Stimulated activated naive B cell treated with anti-CD40 and anti-IgM and Interleukin-4, amounts not matched to agents 10 μg/mL and 1 μg/mL and 100 μg/mL, for 72 hours (primary cell): ENCODE measurements around the gene FAM13A.
A peak's percentile ranks its signal among the peaks of the same experiment; 100 is the strongest.
"Not testable (repeated sequence)": the region's sequence is repeated elsewhere in the genome, so short reads cannot be mapped to it uniquely, and the experiment has no call there.

Source experiments
- ATAC-seq, 2 donors: fragments of 150-1000 bp; cut with Tn5 transposase; replicated peaks; 2 replicates each; pipeline ENCODE4 v1.10.0; 2021; ENCODE audit warnings: moderate library complexity in 1 of 2
- DNase-seq: peaks from one replicate; pipeline ENCODE4 v3.0.0; 2021
- H3K27ac Mint-ChIP-seq: one replicate; pipeline ENCODE4 v1.8.0; 2022; ENCODE audit warnings: mild to moderate bottlenecking, mixed read lengths
- H3K27me3 Mint-ChIP-seq, 2 donors: one replicate each; pipeline ENCODE4 v1.8.0; 2022; ENCODE audit warnings: mixed read lengths in 2 of 2
- H3K36me3 Mint-ChIP-seq, 2 donors: one replicate each; pipeline ENCODE4 v1.8.0; 2022; ENCODE audit warnings: mixed read lengths in 2 of 2, mild to moderate bottlenecking in 1 of 2
- H3K4me1 Mint-ChIP-seq, 2 donors: one replicate each; pipeline ENCODE4 v1.8.0; 2022; ENCODE audit warnings: mixed read lengths in 2 of 2, mild to moderate bottlenecking in 1 of 2
- H3K4me3 Mint-ChIP-seq, 2 donors: one replicate each; pipeline ENCODE4 v1.8.0; 2022; ENCODE audit warnings: mild to moderate bottlenecking in 2 of 2, mixed read lengths in 2 of 2, moderate library complexity in 1 of 2
- H3K9me3 Mint-ChIP-seq, 2 donors: one replicate each; pipeline ENCODE4 v1.8.0; 2022; ENCODE audit warnings: mixed read lengths in 2 of 2, mild to moderate bottlenecking in 1 of 2

The FAM13A gene

DNA sequence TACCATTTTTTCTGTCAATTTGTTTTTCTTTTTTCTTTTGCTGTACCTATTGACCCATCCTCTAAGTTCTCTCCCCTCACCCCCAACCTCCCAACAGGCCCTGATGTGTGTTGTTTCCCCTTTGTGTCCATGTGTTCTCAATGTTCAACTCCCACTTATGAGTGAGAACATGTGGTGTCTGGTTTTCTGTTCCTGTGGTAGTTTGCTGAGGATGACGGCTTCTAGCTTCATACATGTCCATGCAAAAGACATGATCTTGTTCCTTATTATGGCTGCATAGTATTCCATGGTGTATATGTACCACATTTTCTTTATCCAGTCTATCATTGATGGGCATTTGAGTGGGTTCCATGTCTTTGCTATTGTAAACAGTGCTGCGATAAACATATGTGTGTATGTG is 859 bp upstream of the FAM13A start:
- Mint-ChIP-seq H3K27me3 (peaks cover 12 to 15% of the 10 kb centered on the region in 2 donors), H3K4me3 (peak overlapping the region; percentile 59 to 64)

DNA sequence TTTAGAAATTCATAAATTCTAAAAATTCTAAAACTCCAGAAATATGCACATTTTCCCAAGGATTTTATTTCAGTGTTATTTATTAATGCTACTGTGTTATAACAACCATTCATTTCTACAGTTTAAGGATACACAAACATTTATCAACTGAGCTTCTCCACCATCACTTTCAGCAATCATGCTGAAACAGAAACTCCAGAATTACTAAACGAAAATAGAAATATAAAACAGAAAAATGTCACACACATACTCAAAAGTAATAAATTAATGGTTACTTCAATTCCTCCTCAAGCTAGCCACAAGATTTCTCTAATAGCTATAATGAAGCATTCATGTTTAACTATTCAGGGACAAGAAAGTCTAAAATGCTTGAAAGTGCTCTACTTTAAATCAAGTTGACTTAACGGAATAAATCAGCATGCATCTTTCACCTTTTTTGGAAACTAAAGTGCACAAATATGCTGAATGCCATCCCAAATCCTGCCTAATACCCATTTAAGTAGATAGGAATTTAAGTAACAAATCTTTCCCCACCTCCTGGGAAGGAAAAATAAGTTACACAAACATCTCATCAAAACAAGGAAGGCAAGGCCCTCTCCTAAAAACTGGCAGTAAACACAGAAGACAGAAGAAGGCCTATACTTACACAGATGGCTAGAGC is 563 bp downstream of the FAM13A start:
- H3K9me3 Mint-ChIP-seq = peaks cover 5 to 12% of the 10 kb centered on the region in 2 donors
- DNase-seq = no peak
- H3K4me1 Mint-ChIP-seq = peaks cover 11 to 19% of the 10 kb centered on the region in 2 donors
- H3K36me3 Mint-ChIP-seq = peaks cover 0 to 6% of the 10 kb centered on the region in 2 donors
- H3K4me3 Mint-ChIP-seq = peak overlapping the region; percentile 64 to 72
- H3K27ac Mint-ChIP-seq = peak overlapping the region; percentile 15
- no peak for ATAC-seq
- H3K27me3 Mint-ChIP-seq = peaks cover 3 to 11% of the 10 kb centered on the region in 2 donors

More for the DNA sequence above, 859 bp upstream of the FAM13A start:
- H3K27ac Mint-ChIP-seq, ATAC-seq, DNase-seq: not testable (repeated sequence)
- peaks cover 11 to 19% of the 10 kb centered on the region in 2 donors for H3K4me1 Mint-ChIP-seq
- H3K36me3 Mint-ChIP-seq = peaks cover 3 to 12% of the 10 kb centered on the region in 2 donors
- peaks cover 15 to 17% of the 10 kb centered on the region in 2 donors for H3K9me3 Mint-ChIP-seq

DNA sequence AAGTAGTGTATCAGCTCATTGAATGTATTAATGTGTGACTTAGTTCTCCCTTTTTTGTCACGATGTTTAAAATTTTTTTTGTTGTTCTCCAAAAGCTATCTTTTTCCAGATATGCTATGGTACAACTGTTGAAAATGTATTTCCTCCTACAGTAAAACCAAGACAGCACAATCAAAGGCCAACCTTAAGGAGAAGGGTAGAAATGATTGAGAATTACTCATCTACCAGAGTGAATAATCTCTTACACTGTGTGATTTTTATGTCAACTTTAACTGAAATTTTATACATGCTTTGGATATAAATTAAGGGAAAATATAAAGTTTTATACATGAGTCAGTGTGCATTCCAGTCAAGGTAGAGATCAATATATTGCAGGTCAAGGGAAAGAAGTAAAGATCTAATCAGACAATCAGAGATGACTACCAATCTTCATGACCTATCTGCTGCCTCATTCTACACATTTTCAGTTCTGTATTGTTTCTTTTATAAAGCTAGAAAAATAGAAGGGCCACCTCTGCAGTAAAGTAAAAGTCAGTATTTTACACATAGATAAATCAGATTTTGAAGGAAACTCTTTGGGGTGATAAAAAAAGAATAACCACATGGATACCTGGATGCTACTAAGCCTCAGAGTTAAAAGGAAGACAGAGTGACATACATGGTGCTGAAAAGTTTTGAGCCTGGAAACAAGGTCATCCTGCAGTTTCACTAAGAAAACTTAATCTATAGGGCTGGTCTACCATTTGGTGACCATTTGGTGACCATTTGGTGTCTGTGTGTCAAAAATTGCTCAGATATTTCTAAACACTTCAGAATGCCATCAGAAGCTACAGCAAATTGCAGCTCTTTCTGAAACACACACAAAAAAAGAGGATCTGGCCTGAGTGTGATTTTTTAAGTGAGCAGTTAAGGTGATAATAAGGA is 1.6 kb downstream of the FAM13A start:
- peaks cover 11 to 19% of the 10 kb centered on the region in 2 donors for H3K4me1 Mint-ChIP-seq
- DNase-seq = no peak
- H3K36me3 Mint-ChIP-seq = peaks cover 0 to 3% of the 10 kb centered on the region in 2 donors
- no peak overlapping the region for H3K4me3 Mint-ChIP-seq
- H3K27ac Mint-ChIP-seq = no peak overlapping the region
- peaks cover 4 to 6% of the 10 kb centered on the region in 2 donors for H3K9me3 Mint-ChIP-seq
- peaks cover 3 to 10% of the 10 kb centered on the region in 2 donors for H3K27me3 Mint-ChIP-seq
- peak; percentile 74 to 94 for ATAC-seq

DNA sequence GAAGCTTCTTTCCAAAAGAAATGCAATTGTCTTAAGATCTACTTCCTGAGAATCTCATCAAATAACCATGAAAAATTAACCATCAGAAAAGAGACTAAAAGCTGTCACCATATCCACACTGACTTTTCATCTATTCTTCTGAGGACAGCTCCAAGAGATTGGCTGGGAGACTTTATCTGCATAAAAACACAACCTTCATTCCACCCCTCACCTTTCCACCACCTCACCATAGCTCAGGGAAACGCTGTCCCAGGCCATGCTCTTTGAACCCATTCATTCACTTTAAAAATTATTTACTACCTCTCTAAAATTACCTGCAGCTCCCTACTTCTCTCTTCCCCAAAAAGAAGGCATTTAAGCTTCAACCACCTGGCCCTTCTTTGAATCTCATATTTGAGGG is 2.4 kb downstream of the FAM13A start:
- H3K9me3 Mint-ChIP-seq = peaks cover 4 to 6% of the 10 kb centered on the region in 2 donors
- ATAC-seq (no peak), DNase-seq (no peak)
- H3K27ac Mint-ChIP-seq = no peak overlapping the region
- peaks cover 0 to 3% of the 10 kb centered on the region in 2 donors for H3K36me3 Mint-ChIP-seq
- peaks cover 3 to 10% of the 10 kb centered on the region in 2 donors for H3K27me3 Mint-ChIP-seq
- peaks cover 11 to 19% of the 10 kb centered on the region in 2 donors for H3K4me1 Mint-ChIP-seq
- no peak overlapping the region for H3K4me3 Mint-ChIP-seq

DNA sequence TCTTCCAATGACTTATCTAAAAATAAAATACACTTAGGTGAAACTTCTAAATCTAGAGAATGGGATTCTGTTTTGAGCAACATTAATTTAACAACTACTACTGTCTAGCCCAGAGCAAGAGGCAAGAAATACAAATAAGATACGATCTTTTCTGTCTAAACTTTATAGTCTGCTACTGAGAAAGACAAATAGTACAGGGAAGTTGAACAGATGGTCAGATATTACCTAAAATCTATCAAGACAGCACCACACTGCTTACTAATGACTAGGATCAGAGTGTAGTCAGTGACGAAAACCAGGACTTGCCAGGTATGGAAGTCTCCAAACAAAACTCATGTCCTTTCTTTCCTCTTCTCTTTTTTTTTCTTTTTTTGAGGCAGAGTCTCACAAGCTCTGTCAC is 7.1 kb downstream of the FAM13A start:
- H3K4me3 Mint-ChIP-seq = no peak overlapping the region
- H3K36me3 Mint-ChIP-seq = no peaks in the 10 kb centered on the region
- peaks cover 0 to 3% of the 10 kb centered on the region in 2 donors for H3K9me3 Mint-ChIP-seq
- H3K27me3 Mint-ChIP-seq = peaks cover 3 to 10% of the 10 kb centered on the region in 2 donors
- peaks cover 2 to 5% of the 10 kb centered on the region in 2 donors for H3K4me1 Mint-ChIP-seq
- H3K27ac Mint-ChIP-seq = no peak overlapping the region
- DNase-seq (no peak), ATAC-seq (no peak)

DNA sequence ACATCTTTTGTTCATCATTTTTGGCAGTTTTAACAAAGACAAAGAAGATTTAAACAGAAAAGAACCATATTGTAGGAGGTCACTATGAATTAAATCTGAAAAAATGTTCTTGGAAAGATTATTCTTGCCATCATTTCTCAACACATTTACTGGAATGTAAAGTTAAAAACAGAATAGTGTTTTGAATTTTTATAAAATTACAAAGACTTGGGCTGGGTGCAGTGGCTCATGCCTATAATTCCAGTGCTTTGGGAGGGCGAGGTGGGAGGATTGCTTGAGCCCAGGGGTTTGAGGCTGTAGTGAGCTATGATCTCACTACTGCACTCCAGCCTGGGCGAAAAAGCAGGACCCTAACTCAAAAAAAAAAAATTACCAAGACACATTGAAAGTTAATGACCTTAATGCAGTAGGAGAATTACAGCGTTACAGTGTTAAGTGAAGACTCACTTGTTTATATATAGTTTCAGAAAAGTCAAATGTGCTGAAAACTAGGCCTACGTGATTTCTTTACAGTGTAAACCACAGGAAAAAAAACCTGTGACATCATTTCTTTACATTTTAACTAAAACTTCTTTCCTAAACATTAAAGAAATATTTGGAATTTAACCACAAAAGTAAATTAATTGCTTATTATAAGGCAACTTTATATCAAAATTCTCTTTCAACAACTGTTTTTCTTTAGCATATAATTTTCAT is 7.9 kb downstream of the FAM13A start:
- DNase-seq (no peak), ATAC-seq (no peak)
- Mint-ChIP-seq H3K4me1 (peaks cover 4 to 12% of the 10 kb centered on the region in 2 donors), H3K27me3 (peaks cover 3 to 10% of the 10 kb centered on the region in 2 donors), H3K4me3 (no peak overlapping the region), H3K9me3 (peaks cover 0 to 4% of the 10 kb centered on the region in 2 donors), H3K36me3 (no peaks in the 10 kb centered on the region), H3K27ac (no peak overlapping the region)

DNA sequence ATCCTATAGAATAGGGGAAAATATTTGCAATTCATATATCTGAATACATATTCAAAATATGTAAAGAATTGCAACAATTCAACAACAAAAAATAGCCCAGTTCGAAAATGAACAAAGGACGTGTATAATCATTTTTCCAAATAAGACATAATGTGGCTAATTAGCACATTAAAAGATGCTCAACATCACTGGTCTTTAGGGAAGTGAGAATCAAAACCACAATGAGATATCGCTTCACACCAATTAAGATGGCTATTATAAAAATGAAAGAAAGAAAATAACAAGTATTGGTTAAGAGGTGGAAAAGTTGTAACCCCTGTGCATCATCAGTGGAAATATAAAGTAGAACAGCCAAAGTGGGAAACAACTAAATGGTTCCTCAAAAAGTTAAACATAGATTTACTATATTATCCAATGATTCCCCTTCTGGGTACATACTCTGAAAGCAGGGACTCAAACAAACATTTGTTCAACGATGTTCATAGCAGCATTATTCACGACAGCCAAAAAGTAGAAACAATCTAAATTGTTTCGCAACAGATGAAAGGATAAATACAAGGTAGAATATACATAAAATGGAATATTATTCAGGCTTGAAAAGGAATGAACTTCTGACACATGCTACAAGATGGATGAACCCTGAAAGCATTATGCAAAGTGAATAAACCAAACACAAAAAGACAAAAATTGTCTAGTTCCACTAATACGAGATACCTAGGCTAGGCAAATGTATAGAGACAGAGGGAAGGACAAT is 12.7 kb downstream of the FAM13A start:
- peaks cover 6 to 17% of the 10 kb centered on the region in 2 donors for H3K4me1 Mint-ChIP-seq
- H3K27me3 Mint-ChIP-seq = no peaks in the 10 kb centered on the region
- H3K9me3 Mint-ChIP-seq = peaks cover 0 to 3% of the 10 kb centered on the region in 2 donors
- H3K27ac Mint-ChIP-seq = no peak overlapping the region
- no peaks in the 10 kb centered on the region for H3K36me3 Mint-ChIP-seq
- no peak overlapping the region for H3K4me3 Mint-ChIP-seq
- DNase-seq (no peak), ATAC-seq (peak; percentile 46 to 48)

DNA sequence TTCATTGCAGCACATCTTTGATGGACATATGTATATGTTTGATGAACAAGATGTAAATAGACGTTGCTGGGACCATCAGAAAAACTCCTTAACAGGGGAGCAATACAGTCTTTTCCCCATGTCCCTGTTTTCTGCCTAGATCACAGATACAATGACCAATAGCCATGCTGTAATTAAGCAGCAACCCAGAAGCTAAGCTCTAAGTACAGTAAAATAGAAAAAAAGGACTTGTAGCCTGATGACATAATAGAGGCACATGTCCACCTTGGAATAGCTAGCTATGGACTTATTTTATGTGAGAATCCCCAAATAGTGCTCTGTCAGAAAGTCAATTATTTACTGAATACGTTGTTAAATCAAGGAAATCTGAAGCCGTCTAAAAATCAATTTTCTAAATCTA is 14.9 kb downstream of the FAM13A start:
- no peak overlapping the region for H3K4me3 Mint-ChIP-seq
- ATAC-seq = no peak
- peaks cover 6 to 17% of the 10 kb centered on the region in 2 donors for H3K4me1 Mint-ChIP-seq
- H3K9me3 Mint-ChIP-seq = peaks cover 0 to 8% of the 10 kb centered on the region in 2 donors
- H3K27ac Mint-ChIP-seq = no peak overlapping the region
- H3K36me3 Mint-ChIP-seq = no peaks in the 10 kb centered on the region
- no peak for DNase-seq
- no peaks in the 10 kb centered on the region for H3K27me3 Mint-ChIP-seq

DNA sequence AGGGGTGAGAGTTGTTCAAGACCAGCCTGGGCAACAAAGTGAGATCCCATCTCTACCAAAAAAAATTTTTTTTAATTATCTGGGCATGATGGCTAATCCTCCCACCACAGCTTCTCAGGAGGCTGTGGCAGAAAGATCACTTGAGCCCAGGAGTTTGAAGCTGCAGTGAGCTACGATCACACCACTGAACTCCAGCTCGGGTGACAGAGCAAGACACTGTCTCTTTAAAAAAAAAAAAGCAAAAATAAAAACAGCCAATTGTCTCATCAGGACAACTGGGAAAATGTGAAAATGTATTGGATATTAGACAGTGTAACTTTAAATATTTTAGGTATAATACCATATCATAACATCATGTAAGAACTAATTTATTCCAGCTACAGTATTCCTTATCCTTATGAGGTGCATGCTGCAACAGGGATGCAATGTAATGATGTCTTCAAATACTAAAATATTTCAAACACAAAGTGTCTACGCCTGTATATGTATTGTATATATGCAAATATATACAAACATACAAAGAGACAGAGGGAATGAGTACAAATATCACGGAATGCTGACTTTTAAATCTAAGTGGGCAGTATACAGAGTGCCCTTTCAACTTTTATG is 17.2 kb downstream of the FAM13A start:
- no peaks in the 10 kb centered on the region for H3K27me3 Mint-ChIP-seq

DNA sequence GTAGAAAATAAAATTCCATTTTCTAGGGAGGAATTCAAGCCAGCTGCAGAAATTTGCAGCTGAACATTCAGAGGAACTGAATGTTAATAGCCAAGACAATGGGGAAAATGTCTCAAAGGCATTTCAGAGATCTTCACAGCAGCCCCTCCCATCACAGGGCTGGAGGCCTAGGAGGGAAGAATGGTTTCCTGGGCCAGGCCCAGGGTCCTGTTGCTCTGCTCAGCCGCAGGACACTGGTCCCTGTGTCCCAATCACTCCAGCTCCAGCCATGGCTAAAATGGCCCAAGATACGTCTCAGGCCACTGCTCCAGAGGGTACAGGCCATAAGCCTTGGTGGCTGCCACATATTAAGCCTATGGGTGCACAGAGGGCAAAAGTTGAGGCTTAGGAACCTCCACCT is 20.4 kb downstream of the FAM13A start:
- H3K9me3 Mint-ChIP-seq = peaks cover 14 to 16% of the 10 kb centered on the region in 2 donors
- H3K4me3 Mint-ChIP-seq = no peak overlapping the region
- DNase-seq (no peak), ATAC-seq (no peak)
- no peak overlapping the region for H3K27ac Mint-ChIP-seq
- no peaks in the 10 kb centered on the region for H3K4me1 Mint-ChIP-seq
- peaks cover 9 to 11% of the 10 kb centered on the region in 2 donors for H3K36me3 Mint-ChIP-seq
- no peaks in the 10 kb centered on the region for H3K27me3 Mint-ChIP-seq

More for the DNA sequence above, 17.2 kb downstream of the FAM13A start:
- H3K9me3 Mint-ChIP-seq = peaks cover 14 to 18% of the 10 kb centered on the region in 2 donors
- ATAC-seq (no peak), DNase-seq (no peak)
- H3K27ac Mint-ChIP-seq = no peak overlapping the region
- no peak overlapping the region for H3K4me3 Mint-ChIP-seq
- H3K4me1 Mint-ChIP-seq = peaks cover 4 to 12% of the 10 kb centered on the region in 2 donors
- peaks cover 6 to 11% of the 10 kb centered on the region in 2 donors for H3K36me3 Mint-ChIP-seq

DNA sequence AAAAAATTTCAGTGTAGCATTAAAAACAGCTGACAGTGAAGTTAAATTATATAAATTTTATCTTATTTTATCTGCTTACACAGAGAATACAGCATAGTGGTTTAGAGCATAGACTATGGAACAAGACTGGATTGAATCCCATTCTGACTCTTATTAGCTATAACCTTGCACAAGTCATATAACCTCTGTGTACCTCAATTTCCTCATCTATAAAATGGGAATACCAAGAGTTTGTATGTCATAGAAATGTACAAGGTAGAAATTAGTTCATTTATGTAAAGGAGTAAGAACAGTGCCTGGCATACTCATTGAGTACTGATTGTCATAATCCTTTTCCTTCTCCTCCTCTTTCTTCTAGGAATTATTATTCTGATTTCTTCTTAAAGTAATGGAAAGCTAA is 25.7 kb downstream of the FAM13A start:
- ATAC-seq = no peak
- H3K4me1 Mint-ChIP-seq = no peaks in the 10 kb centered on the region
- H3K27ac Mint-ChIP-seq = no peak overlapping the region
- no peak overlapping the region for H3K4me3 Mint-ChIP-seq
- H3K27me3 Mint-ChIP-seq = no peaks in the 10 kb centered on the region
- H3K9me3 Mint-ChIP-seq = peaks cover 9 to 16% of the 10 kb centered on the region in 2 donors
- DNase-seq = no peak
- H3K36me3 Mint-ChIP-seq = peaks cover 9 to 11% of the 10 kb centered on the region in 2 donors

DNA sequence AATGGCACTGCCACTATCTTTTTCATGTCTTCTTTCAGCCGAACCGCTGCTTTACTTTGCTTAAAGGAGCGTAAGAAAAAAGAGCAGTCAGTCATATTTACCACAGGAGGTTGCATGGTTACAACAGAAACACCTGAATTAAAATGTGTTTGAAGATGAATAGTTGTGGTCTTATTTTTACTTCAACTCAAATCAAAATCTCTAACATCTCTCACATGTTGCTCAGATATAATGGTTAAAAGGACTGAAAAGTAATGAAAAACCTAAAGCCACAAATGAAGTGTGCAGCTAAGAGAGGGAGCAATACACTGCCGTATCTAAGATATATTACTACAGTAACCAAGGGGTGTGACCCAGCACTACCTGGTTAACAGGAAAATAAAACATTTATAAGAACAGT is 27.4 kb downstream of the FAM13A start:
- H3K4me3 Mint-ChIP-seq = no peak overlapping the region
- H3K27me3 Mint-ChIP-seq = no peaks in the 10 kb centered on the region
- H3K36me3 Mint-ChIP-seq = no peaks in the 10 kb centered on the region
- no peaks in the 10 kb centered on the region for H3K4me1 Mint-ChIP-seq
- DNase-seq = no peak
- ATAC-seq = no peak
- H3K9me3 Mint-ChIP-seq = no peaks in the 10 kb centered on the region
- no peak overlapping the region for H3K27ac Mint-ChIP-seq

DNA sequence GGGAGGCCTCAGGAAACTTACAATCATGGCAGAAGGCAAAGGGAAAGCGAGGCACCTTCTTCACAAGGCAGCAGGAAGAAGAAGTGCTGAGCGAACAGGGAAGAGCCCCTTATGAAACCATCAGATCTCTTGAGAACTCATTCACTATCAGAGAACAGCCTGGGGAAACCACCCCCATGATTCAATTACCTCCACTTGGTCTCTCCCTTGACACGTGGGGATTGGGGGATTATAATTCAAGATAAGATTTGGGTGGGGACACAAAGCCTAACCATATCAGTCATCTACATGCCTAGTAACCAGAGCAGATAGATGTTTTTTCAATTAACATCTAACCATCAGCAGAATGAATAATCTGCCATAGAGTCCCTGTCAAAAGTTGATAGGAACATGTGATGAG is 30.4 kb downstream of the FAM13A start:
- Mint-ChIP-seq H3K27me3 (no peaks in the 10 kb centered on the region), H3K4me3 (no peak overlapping the region)
- no peak for DNase-seq

More for the DNA sequence above, 30.4 kb downstream of the FAM13A start:
- no peaks in the 10 kb centered on the region for H3K4me1 Mint-ChIP-seq
- no peaks in the 10 kb centered on the region for H3K9me3 Mint-ChIP-seq
- no peak for ATAC-seq
- no peaks in the 10 kb centered on the region for H3K36me3 Mint-ChIP-seq
- H3K27ac Mint-ChIP-seq = no peak overlapping the region
